GM18870 (cell line): ENCODE data around the gene NOXA1.

Experiments used
- ATAC-seq: cut with Tn5 transposase; IDR thresholded peaks from one replicate; pipeline ENCODE4 v1.9.1; 2021; ENCODE audit warnings: moderate library complexity; ENCODE audit not compliant: unreplicated experiment

NOXA1 gene

GRCh38 chr9:137387114-137387890 lies 35.9 kb upstream of the NOXA1 start:
- no peak for ATAC-seq

GRCh38 chr9:137387891-137388560 lies 35.2 kb upstream of the NOXA1 start:
- ATAC-seq: no peak

- ATAC-seq: no peak
Observed at GRCh38 chr9:137388589-137389427, 34.4 kb upstream of the NOXA1 start.

- no peak for ATAC-seq
Observed at GRCh38 chr9:137389428-137389746, 33.8 kb upstream of the NOXA1 start.

- no peak for ATAC-seq
Observed at GRCh38 chr9:137390553-137391410, 32.4 kb upstream of the NOXA1 start.

GRCh38 chr9:137391411-137391754 lies 31.8 kb upstream of the NOXA1 start:
- ATAC-seq: no peak

GRCh38 chr9:137392232-137393007 lies 30.8 kb upstream of the NOXA1 start:
- no peak for ATAC-seq

GRCh38 chr9:137393176-137394150 lies 29.7 kb upstream of the NOXA1 start:
- no peak for ATAC-seq

- no peak for ATAC-seq
Observed at GRCh38 chr9:137394866-137395665, 28.1 kb upstream of the NOXA1 start.

GRCh38 chr9:137395666-137396010 lies 27.6 kb upstream of the NOXA1 start:
- no peak for ATAC-seq

- no peak for ATAC-seq
Observed at GRCh38 chr9:137396227-137396626, 27.0 kb upstream of the NOXA1 start.

- no peak for ATAC-seq
Observed at GRCh38 chr9:137396634-137397367, 26.4 kb upstream of the NOXA1 start.

GRCh38 chr9:137397675-137398423 lies 25.3 kb upstream of the NOXA1 start:
- no peak for ATAC-seq

GRCh38 chr9:137398561-137399468 lies 24.4 kb upstream of the NOXA1 start:
- ATAC-seq: no peak

GRCh38 chr9:137402746-137403145 lies 20.4 kb upstream of the NOXA1 start:
- ATAC-seq: no peak

- ATAC-seq: no peak
Observed at GRCh38 chr9:137403269-137403668, 19.9 kb upstream of the NOXA1 start.
